Measurements from ENCODE around the gene FANCE. TPM values are rescaled to one million over a fixed set of nuclear protein-coding genes. Genes with fewer than 3 reads are reported as not detected.

FANCE gene
- total RNA-seq, 2 experiments from 2014 or later: 14.3 to 14.8 TPM

DNA sequence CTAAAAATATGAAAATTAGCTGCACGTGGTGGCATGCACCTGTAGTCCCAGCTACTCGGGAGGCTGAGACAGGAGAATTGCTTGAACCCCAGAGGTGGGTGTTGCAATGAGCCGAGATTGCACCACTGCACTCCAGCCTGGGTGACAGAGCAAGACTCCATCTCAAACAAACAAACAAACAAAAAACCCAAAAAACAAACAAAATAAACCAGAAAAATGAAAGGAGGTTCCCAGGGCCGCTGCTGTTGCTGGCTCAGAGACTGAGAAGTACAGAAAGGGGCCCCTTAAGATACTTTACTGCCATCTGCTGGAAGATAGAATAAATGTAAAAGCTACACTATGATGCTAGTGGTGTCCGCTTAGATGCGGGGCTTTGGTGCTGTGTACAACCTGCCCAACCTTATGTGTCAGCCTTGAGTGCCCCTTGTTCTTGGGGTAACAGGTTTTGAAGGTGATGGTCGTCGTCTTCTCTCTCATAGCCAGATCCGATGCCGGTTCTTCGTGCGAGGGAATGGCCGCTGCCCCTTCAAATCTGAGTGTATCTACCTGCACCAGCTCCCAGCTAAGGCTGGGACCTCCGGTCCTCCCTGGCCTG, 2.8 kb upstream of the FANCE start:
- no peaks in the 10 kb centered on the region for H3K36me3 Mint-ChIP-seq (ENCODE audit: low read depth)
- ChIA-PET CTCF (interaction anchor here (0.5 to 8.4 kb wide), 34 partner anchors 12 to 919 kb away, joined by 3 to 181 read pairs (median 4); partner anchors contain the start of genes DEF6, PPARD and RPL10A), POLR2A (interaction anchor here (0.8 to 1.3 kb wide), 4 partner anchors 105 to 151 kb away, joined by 3 to 6 read pairs (median 3); partner anchors contain the start of gene PPARD)
- no peak overlapping the region for H3K27ac Mint-ChIP-seq
- no peak overlapping the region for H3K4me3 Mint-ChIP-seq
- ATAC-seq (peak; percentile 68), DNase-seq (peak; percentile 57)
- peaks cover 31% of the 10 kb centered on the region for H3K4me1 Mint-ChIP-seq
- intact Hi-C loops (cut with DNase I, micrococcal nuclease): loop anchor here (1.0 kb wide), 2 partner anchors 107 to 152 kb away; partner anchors contain the start of genes DEF6 (in 2 of the 2) and PPARD (in 2 of the 2)
- H3K27me3 Mint-ChIP-seq: no peaks in the 10 kb centered on the region
- no peaks in the 10 kb centered on the region for H3K9me3 Mint-ChIP-seq (ENCODE audit: low read depth)

DNA sequence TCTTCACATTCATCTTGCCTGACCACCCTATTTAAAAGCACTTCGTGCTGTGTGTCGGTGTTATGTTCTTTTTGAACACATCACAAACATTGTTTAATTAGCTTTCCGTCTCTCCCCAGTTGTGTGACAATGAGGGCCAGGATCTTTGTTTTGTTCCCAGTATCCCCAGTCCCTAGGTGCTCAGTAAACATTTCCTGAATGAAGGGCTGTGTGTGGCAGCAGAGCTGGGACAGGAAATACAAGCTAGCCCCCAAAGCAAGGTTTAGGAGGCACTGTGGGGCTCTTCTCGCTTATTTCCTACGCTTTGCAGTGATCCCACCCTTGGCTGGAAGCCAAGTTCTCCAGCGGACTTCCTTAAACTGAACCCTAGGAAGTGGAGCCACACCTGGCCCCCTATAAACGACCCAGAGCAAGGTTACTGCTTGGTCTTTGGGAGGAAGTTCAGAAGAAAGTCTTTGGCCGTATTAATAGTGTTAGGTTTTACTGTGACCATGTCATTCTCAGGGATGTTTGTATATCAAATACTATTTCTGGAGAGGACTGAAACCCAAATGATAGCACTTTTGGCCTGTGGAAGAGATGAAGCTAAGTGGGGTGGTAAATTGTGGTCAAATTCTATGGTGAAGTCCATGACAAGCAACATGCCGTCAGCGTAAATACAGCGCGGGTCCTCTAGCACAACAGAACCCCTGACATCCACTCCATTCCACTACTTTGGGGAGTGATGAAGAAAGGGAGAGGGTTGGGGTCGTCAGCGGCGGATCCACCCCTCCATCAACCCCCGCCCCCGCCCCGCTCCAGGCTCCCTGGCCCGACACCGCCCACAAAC, 570 bp upstream of the FANCE start:
- no peak overlapping the region for H3K27ac Mint-ChIP-seq
- intact Hi-C loops (cut with DNase I, micrococcal nuclease): loop anchor here (1.0 to 5.0 kb wide), 7 partner anchors 17 to 563 kb away; partner anchors contain the start of genes RPL10A (in 2 of the 2), ANKS1A (in 1 of the 2), TAF11 (in 1 of the 2) and TEAD3 (in 1 of the 2)
- no peaks in the 10 kb centered on the region for H3K9me3 Mint-ChIP-seq (ENCODE audit: low read depth)
- DNase-seq (no peak), ATAC-seq (no peak)
- H3K4me3 Mint-ChIP-seq: peak overlapping the region; percentile 82
- H3K4me1 Mint-ChIP-seq: peaks cover 30% of the 10 kb centered on the region
- H3K36me3 Mint-ChIP-seq (ENCODE audit: low read depth): peaks cover 10% of the 10 kb centered on the region
- H3K27me3 Mint-ChIP-seq: no peaks in the 10 kb centered on the region
- ChIA-PET POLR2A (interaction anchor here (0.9 to 1.4 kb wide), 3 partner anchors 12 to 106 kb away, joined by 3 to 7 read pairs (median 3); partner anchors contain the start of gene RPL10A), CTCF (interaction anchor here (0.6 to 8.4 kb wide), 11 partner anchors 15 to 288 kb away, joined by 3 to 181 read pairs (median 3); partner anchors contain the start of genes DEF6, PPARD and RPL10A)

DNA sequence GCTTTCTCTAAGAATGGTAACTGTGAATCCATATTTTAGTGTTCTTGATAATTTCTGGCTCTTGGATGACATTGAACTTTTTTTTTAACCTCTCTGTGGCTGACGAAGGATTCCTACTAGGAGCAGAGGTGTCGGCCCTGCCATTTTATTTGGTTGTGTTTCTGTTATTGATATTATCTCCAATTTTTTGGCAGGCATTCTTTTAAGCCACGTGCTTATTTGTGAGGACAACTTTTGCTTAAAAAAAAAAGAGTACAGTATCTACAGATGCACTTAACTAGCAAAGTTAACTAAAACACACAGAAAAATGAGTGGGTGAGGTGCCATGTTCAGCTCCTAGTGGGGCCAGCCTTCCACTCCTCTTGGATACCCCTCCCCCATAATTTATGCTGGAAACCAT, 1.1 kb downstream of the FANCE start:
- ChIA-PET CTCF (interaction anchor here (0.9 to 8.4 kb wide), 5 partner anchors 13 to 155 kb away, joined by 3 to 181 read pairs (median 8); partner anchors contain the start of genes DEF6, PPARD and RPL10A), POLR2A (interaction anchor here (1.4 kb wide), 1 partner anchor 15 kb away, joined by 7 read pairs; the partner anchor contains the start of gene RPL10A)
- DNase-seq (no peak), ATAC-seq (no peak)
- intact Hi-C loops (cut with DNase I, micrococcal nuclease): loop anchor here in 1 of 2 experiments (2.0 to 5.0 kb wide), 2 partner anchors 279 to 564 kb away; partner anchors contain the start of genes ANKS1A and TAF11
- Mint-ChIP-seq H3K27me3 (no peaks in the 10 kb centered on the region), H3K27ac (no peak overlapping the region), H3K36me3 (ENCODE audit: low read depth) (peaks cover 18% of the 10 kb centered on the region), H3K4me3 (peak overlapping the region; percentile 82), H3K9me3 (ENCODE audit: low read depth) (no peaks in the 10 kb centered on the region), H3K4me1 (peaks cover 30% of the 10 kb centered on the region)

DNA sequence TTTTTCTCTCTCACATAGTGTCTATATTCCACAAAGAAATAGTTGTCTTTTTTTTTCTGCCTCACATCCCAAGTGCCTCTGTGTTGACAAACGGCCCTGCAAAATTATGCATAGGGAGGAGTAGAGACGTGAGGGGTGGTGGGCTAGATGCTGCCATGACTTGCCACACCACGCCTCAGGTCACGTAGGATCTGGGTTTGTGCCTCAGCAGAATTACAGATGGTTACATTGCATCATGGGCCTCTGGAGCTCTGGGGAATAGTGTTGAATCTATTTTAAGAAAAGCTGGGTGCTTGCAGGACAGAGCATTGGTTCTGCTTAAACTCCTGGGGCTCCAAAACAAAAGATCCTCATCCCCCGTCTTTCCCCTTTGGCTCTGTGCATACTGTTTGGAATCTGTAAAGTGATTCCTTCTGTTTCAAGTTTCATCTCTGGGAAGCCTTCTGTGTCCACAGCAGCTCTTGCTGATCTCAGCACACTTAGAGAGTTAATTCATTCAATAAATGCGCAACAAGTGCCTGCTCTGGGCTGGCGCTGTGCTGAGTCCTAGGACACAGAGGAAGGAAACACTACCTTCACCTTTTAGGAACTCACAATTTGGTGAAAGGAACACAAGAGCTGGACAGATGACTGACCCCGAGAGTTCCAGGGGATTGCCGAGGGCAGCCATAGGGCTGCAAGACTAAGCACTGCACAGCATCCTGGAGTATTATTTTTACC, 2.4 kb downstream of the FANCE start:
- intact Hi-C loops (cut with DNase I, micrococcal nuclease): loop anchor here in 1 of 2 experiments (5.0 kb wide), 1 partner anchor 278 kb away; no protein-coding TSS in a partner anchor
- Mint-ChIP-seq H3K36me3 (ENCODE audit: low read depth) (peaks cover 25% of the 10 kb centered on the region), H3K4me3 (peak overlapping the region; percentile 82), H3K9me3 (ENCODE audit: low read depth) (no peaks in the 10 kb centered on the region), H3K4me1 (peaks cover 27% of the 10 kb centered on the region), H3K27ac (no peak overlapping the region), H3K27me3 (no peaks in the 10 kb centered on the region)
- CTCF ChIA-PET: interaction anchor here (0.6 to 4.7 kb wide), 3 partner anchors 12 to 157 kb away, joined by 3 to 23 read pairs (median 8); partner anchors contain the start of genes DEF6 and RPL10A
- DNase-seq (no peak), ATAC-seq (no peak)
- POLR2A ChIA-PET: interaction anchor here (0.8 kb wide), 1 partner anchor 107 kb away, joined by 5 read pairs; no protein-coding TSS in a partner anchor

DNA sequence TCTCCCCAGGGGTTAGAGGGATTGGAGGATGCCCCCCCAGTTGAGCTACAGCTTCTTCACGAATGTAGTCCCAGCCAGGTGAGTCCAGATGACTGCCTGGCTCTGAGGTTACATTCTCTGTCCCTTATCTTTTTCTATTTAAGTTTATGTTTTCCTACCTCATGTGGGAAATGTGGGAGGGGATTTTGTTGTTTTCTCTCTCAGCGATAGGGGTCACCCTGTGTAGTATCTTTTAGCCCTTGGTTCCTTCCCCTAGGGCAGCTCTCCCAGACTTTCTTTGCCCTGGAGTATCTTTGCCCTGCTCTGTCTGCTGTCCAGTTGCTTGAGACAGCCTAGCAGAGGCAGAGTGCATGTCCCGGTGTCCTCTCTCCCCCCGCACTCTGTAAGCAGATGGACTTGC, 5.8 kb downstream of the FANCE start:
- Mint-ChIP-seq H3K9me3 (ENCODE audit: low read depth) (no peaks in the 10 kb centered on the region), H3K27ac (no peak overlapping the region), H3K4me3 (no peak overlapping the region), H3K36me3 (ENCODE audit: low read depth) (peaks cover 46% of the 10 kb centered on the region), H3K4me1 (peaks cover 16% of the 10 kb centered on the region), H3K27me3 (no peaks in the 10 kb centered on the region)
- ATAC-seq (no peak), DNase-seq (no peak)
- ChIA-PET CTCF (interaction anchor here (1.0 to 4.7 kb wide), 2 partner anchors 9 to 93 kb away, joined by 3 to 23 read pairs; partner anchors contain the start of gene RPL10A), POLR2A (interaction anchor here (1.0 kb wide), 1 partner anchor 8 kb away, joined by 3 read pairs; no protein-coding TSS in a partner anchor)
- intact Hi-C loops (cut with DNase I, micrococcal nuclease): no loop called here

DNA sequence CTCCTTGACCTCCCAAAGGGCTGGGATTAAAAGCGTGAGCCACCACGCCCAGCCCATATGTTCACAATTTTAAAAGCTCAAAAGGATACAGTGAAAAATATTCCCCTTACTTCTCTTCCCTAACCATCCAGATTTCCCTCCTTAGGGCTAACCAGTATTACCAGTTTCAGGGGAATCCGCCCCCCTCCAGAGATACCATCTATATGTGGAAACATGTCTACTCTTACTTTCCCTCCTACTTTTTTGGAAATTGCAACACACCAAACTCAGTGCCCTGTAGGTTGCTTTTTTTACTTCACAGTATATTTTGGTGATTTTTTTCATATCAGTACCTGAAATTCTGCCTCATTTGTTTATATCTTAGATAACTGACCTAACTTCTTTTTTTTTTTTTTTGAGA, 9.1 kb downstream of the FANCE start:
- Mint-ChIP-seq H3K27me3 (no peaks in the 10 kb centered on the region), H3K4me1 (no peaks in the 10 kb centered on the region), H3K36me3 (ENCODE audit: low read depth) (peaks cover 50% of the 10 kb centered on the region), H3K9me3 (ENCODE audit: low read depth) (no peaks in the 10 kb centered on the region), H3K4me3 (no peak overlapping the region), H3K27ac (no peak overlapping the region)
- intact Hi-C loops (cut with DNase I, micrococcal nuclease): no loop called here
- ATAC-seq: no peak
- CTCF ChIA-PET: interaction anchor here (0.6 kb wide), 1 partner anchor 116 kb away, joined by 5 read pairs; no protein-coding TSS in a partner anchor
- no peak for DNase-seq
- POLR2A ChIA-PET: no interaction called here

DNA sequence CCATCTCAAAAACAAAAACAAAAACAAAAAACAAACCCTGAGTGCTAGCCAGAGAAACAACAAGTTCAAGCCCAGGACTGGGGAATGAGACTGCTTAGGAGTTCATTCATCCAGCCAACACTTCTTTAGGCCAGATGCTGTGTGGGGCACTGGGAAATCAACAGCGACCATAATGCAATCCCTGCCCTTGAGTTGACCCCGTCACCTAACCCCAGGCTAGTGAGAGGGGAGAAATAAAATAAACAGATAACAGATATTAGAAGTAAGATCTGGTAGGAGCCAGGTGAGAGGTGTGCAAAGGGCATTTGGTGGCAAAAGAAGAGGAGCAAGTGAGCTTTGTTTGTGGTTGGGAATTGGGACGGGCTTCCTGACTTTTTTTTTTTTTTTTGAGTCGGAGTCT, 11.2 kb downstream of the FANCE start:
- DNase-seq (no peak), ATAC-seq (no peak)
- no peak overlapping the region for H3K27ac Mint-ChIP-seq
- intact Hi-C loops (cut with DNase I, micrococcal nuclease): no loop called here
- H3K4me3 Mint-ChIP-seq: no peak overlapping the region
- peaks cover 10% of the 10 kb centered on the region for H3K4me1 Mint-ChIP-seq
- peaks cover 49% of the 10 kb centered on the region for H3K36me3 Mint-ChIP-seq (ENCODE audit: low read depth)
- no peaks in the 10 kb centered on the region for H3K9me3 Mint-ChIP-seq (ENCODE audit: low read depth)
- H3K27me3 Mint-ChIP-seq: no peaks in the 10 kb centered on the region
- POLR2A ChIA-PET: interaction anchor here (0.5 to 1.0 kb wide), 3 partner anchors 11 to 712 kb away, joined by 3 read pairs; partner anchors contain the start of gene FANCE
- CTCF ChIA-PET: interaction anchor here (0.6 to 1.0 kb wide), 9 partner anchors 13 to 171 kb away, joined by 3 to 6 read pairs (median 3); partner anchors contain the start of gene PPARD

DNA sequence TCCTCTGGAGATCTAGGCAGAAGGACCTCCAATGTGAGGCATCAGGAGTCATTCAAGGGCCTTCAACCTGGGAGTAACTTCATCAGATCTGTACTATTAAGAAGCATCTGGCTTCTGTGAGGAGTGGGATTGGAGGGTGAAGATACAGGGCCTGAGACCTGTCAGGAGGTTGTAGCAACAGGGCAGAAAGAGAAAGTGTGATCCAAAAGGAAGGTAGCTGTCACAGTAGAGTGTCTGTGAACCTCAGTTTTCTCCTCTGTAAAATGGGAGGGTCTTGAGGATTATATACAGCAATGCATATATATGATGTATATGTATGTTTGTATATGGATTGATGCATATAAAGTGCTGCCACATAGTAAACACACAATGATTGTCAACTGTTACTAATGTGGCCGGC, 13.5 kb downstream of the FANCE start:
- Mint-ChIP-seq H3K27ac (no peak overlapping the region), H3K27me3 (no peaks in the 10 kb centered on the region), H3K9me3 (ENCODE audit: low read depth) (no peaks in the 10 kb centered on the region), H3K4me1 (peaks cover 22% of the 10 kb centered on the region), H3K4me3 (no peak overlapping the region), H3K36me3 (ENCODE audit: low read depth) (peaks cover 57% of the 10 kb centered on the region)
- intact Hi-C loops (cut with DNase I, micrococcal nuclease): loop anchor here in 1 of 2 experiments (5.0 kb wide), 1 partner anchor 222 kb away; the partner anchor contains the start of gene FKBP5
- DNase-seq (no peak), ATAC-seq (no peak)
- CTCF ChIA-PET: interaction anchor here (0.6 to 3.9 kb wide), 7 partner anchors 9 to 170 kb away, joined by 3 to 38 read pairs (median 5); partner anchors contain the start of genes DEF6 and FANCE
- POLR2A ChIA-PET: interaction anchor here (1.0 kb wide), 1 partner anchor 8 kb away, joined by 3 read pairs; no protein-coding TSS in a partner anchor

DNA sequence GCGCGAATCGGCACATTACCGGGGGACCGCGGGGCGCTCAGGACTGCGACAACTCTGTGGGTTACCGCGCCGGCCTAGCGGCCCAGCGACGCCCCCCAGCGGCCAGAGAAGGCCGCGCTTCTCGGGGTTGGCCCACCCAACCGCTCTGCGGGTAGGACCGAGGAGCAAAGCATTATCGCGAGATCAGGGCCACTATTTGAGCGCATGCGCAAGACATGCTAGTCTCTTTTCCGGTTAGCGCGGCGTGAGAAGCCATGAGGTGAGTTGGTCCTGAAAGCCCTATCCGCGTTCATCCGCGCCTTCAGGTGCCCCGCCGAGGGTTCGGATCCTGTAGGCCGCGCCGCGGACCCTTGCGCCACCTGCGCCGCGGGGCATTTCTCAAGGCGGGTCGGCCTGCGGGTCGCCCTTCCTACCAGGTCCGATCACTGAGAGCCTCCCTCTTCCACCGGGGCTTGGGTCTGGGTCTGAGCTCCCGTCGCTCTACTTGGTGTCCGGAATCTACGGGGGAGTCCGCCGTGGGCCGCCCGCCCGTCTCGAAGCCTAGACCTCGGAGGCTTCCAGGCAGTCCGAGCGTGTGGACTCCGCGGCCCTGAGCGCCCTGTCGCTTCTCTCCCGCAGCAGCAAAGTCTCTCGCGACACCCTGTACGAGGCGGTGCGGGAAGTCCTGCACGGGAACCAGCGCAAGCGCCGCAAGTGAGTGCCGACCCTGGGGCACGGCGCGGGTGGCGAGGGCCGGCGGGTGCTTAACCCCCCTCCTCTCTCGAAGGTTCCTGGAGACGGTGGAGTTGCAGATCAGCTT, 16.2 kb downstream of the FANCE start, which contains the start of gene RPL10A:
Gene RPL10A (plus strand): TSS at position 221 of the 799 bp plus-strand sequence. CDS start 34 bp downstream, at position 255.
- Mint-ChIP-seq H3K4me3 (peak within 1 kb of the TSS; percentile 93), H3K9me3 (ENCODE audit: low read depth) (no peaks in the 10 kb centered on the region), H3K36me3 (ENCODE audit: low read depth) (peaks cover 64% of the 10 kb centered on the region), H3K27ac (peak within 1 kb of the TSS; percentile 98), H3K27me3 (no peaks in the 10 kb centered on the region), H3K4me1 (peaks cover 43% of the 10 kb centered on the region)
- intact Hi-C loops (cut with DNase I, micrococcal nuclease): loop anchor here (1.0 to 5.0 kb wide), 11 partner anchors 16 to 580 kb away; partner anchors contain the start of genes FANCE (in 2 of the 2), PPARD (in 2 of the 2), ANKS1A (in 1 of the 2) and ARMC12 (in 1 of the 2)
- ChIA-PET CTCF (interaction anchor here (0.7 to 3.9 kb wide), 11 partner anchors 12 to 209 kb away, joined by 3 to 38 read pairs (median 5); partner anchors contain the start of genes FANCE, PPARD and ZNF76), POLR2A (interaction anchor here (0.5 to 1.5 kb wide), 5 partner anchors 8 to 126 kb away, joined by 3 to 7 read pairs (median 5); partner anchors contain the start of genes FANCE and PPARD)
- peak; percentile 87 for ATAC-seq
- DNase-seq: peak; percentile 97

Measured in activated CD4-positive, alpha-beta T cell treated with anti-CD3 and anti-CD28 coated beads for 36 hours (primary cell).